Glutamatergic neuron (in vitro differentiated cells): ENCODE measurements around the gene SPI1. TPM values are rescaled to one million over a fixed set of nuclear protein-coding genes. Genes with fewer than 3 reads are reported as not detected.
"Not testable (repeated sequence)": the region's sequence is repeated elsewhere in the genome, so short reads cannot be mapped to it uniquely, and the experiment has no call there.

Experiments
- DNase-seq: peaks from one replicate; pipeline ENCODE4 v3.0.0; 2022
- H3K27ac Mint-ChIP-seq: one replicate; pipeline ENCODE4 v1.8.0; 2020; ENCODE audit warnings: mild to moderate bottlenecking, mixed read lengths, inconsistent platforms; ENCODE audit not compliant: unreplicated experiment
- H3K27me3 Mint-ChIP-seq: one replicate; pipeline ENCODE4 v1.8.0; 2020; ENCODE audit warnings: mild to moderate bottlenecking, moderate library complexity, mixed read lengths, inconsistent platforms; ENCODE audit not compliant: unreplicated experiment
- H3K36me3 Mint-ChIP-seq: one replicate; pipeline ENCODE4 v1.8.0; 2020; ENCODE audit warnings: mild to moderate bottlenecking, mixed read lengths, inconsistent platforms; ENCODE audit not compliant: unreplicated experiment
- H3K4me1 Mint-ChIP-seq: one replicate; pipeline ENCODE4 v1.8.0; 2020; ENCODE audit warnings: mild to moderate bottlenecking, low read depth, mixed read lengths, inconsistent platforms; ENCODE audit not compliant: unreplicated experiment
- H3K4me3 Mint-ChIP-seq: one replicate; pipeline ENCODE4 v1.8.0; 2020; ENCODE audit warnings: mild to moderate bottlenecking, mixed read lengths, inconsistent platforms; ENCODE audit not compliant: unreplicated experiment
- H3K9me3 Mint-ChIP-seq: one replicate; pipeline ENCODE4 v1.8.0; 2020; ENCODE audit warnings: mild to moderate bottlenecking, moderate library complexity, mixed read lengths, inconsistent platforms; ENCODE audit not compliant: unreplicated experiment
- CTCF ChIP-seq: fragments of 200-600 bp; sonication (generic); IDR thresholded peaks from one replicate; pipeline ENCODE4 v1.5.0; 2021; ENCODE audit not compliant: partially characterized antibody, unreplicated experiment
- total RNA-seq: library from RNA; stranded (reverse); fragmentation: NEBNext Ultra II Directional; extraction: Animal tissue kit (Norgen Biotek cat#: 25700); gene quantifications from one replicate; pipeline ENCODE4 v1.2.1, GENCODE V29; 2021; ENCODE audit not compliant: unreplicated experiment

The SPI1 gene
- total RNA-seq, 1 donor from 2014 or later: not detected

- H3K36me3 Mint-ChIP-seq: no peaks in the 10 kb centered on the region
- H3K4me1 Mint-ChIP-seq: no peaks in the 10 kb centered on the region
- H3K27me3 Mint-ChIP-seq: peaks cover 8% of the 10 kb centered on the region
- H3K9me3 Mint-ChIP-seq: peaks cover 1% of the 10 kb centered on the region
- peak overlapping the region; percentile 29 for H3K27ac Mint-ChIP-seq
- no peak for DNase-seq
- no peak for TF ChIP-seq CTCF
- no peak overlapping the region for H3K4me3 Mint-ChIP-seq
Observed at GRCh38 chr11:47340010-47340409, 38.3 kb downstream of the SPI1 start.

DNA sequence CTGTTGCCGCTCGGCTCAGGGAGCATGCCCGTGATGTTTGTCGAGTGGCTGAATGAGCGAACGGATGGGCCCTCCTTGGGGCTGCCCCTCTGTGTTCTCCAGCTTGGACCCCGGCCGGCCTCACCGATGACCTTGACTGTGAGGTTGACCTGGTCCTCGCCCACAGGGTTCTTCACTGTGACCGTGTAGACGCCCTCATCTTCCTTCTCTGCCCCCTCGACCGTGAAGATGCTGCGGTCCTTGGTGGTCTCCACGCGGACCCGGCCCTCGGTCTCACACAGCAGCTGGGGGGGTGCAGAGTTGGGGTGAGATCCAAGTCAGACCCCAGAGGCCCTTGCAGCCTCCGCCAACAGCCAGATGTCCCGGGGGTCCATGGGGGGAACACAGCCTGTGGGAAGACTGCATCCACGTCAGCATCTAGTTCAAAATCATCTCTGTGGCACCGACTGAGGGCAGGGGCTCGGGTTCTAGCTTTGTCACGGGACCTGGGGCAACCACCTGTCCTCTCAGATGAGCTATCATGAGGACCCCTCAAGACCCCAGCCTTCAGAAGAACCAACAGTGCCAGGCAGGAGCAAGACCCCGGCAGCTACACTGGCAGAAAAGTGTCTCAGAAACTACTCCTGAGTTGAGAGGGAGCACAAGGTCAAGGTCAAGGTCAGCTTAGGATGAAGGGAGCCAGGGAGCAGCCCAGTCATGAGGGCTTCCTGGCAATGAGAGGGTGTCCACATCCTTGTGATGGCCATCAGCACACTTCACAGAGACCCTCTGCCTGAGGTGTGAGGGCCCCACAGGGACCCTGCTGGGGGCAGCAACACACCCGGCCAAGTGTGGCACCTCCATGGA, 39.7 kb downstream of the SPI1 start:
- Mint-ChIP-seq H3K27ac (no peak overlapping the region), H3K9me3 (peaks cover 1% of the 10 kb centered on the region), H3K4me3 (no peak overlapping the region), H3K4me1 (no peaks in the 10 kb centered on the region), H3K36me3 (no peaks in the 10 kb centered on the region), H3K27me3 (peaks cover 7% of the 10 kb centered on the region)
- TF ChIP-seq CTCF: no peak
- DNase-seq: no peak

- peaks cover 1% of the 10 kb centered on the region for H3K9me3 Mint-ChIP-seq
- peaks cover 6% of the 10 kb centered on the region for H3K27me3 Mint-ChIP-seq
- H3K4me1 Mint-ChIP-seq: no peaks in the 10 kb centered on the region
- H3K27ac Mint-ChIP-seq: no peak overlapping the region
- H3K4me3 Mint-ChIP-seq: no peak overlapping the region
- TF ChIP-seq CTCF: no peak
- no peak for DNase-seq
- H3K36me3 Mint-ChIP-seq: no peaks in the 10 kb centered on the region
Observed at GRCh38 chr11:47337229-47337924, 41.0 kb downstream of the SPI1 start.

DNA sequence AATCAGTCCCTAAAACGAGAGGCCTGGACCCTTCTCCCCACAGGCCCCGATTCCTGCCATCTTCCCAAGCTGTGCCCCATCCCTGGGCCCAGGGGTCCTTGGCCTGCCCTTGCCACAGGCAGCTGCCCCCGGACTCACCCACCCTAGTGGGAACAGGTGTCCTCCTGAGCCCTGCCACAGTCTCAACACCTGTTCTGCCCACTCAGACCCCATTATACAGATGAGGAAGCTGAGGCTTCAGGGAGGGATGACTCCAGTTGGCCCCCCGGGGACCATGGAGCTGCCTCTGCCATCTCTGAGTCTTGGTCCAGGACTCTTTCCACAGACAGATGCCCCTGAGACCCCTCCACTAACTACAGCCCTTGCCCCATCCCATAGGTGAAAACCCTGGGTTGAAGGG, 41.8 kb downstream of the SPI1 start:
- H3K36me3 Mint-ChIP-seq: no peaks in the 10 kb centered on the region
- no peak overlapping the region for H3K27ac Mint-ChIP-seq
- peaks cover 3% of the 10 kb centered on the region for H3K27me3 Mint-ChIP-seq
- H3K4me1 Mint-ChIP-seq: no peaks in the 10 kb centered on the region
- H3K9me3 Mint-ChIP-seq: peaks cover 1% of the 10 kb centered on the region
- DNase-seq: no peak
- H3K4me3 Mint-ChIP-seq: no peak overlapping the region
- TF ChIP-seq CTCF: no peak

- Mint-ChIP-seq H3K9me3 (peaks cover 1% of the 10 kb centered on the region), H3K36me3 (no peaks in the 10 kb centered on the region), H3K4me3 (no peak overlapping the region), H3K4me1 (no peaks in the 10 kb centered on the region), H3K27ac (no peak overlapping the region), H3K27me3 (peaks cover 2% of the 10 kb centered on the region)
- TF ChIP-seq CTCF: no peak
- no peak for DNase-seq
Observed at GRCh38 chr11:47335733-47336132, 42.6 kb downstream of the SPI1 start.

GRCh38 chr11:47334699-47335411, 43.5 kb downstream of the SPI1 start:
- H3K4me1 Mint-ChIP-seq, H3K27ac Mint-ChIP-seq, DNase-seq, H3K36me3 Mint-ChIP-seq, H3K27me3 Mint-ChIP-seq, H3K9me3 Mint-ChIP-seq, H3K4me3 Mint-ChIP-seq: not testable (repeated sequence)
